GM21825 (cell line): ENCODE measurements around the gene LRRC75A.
"Not testable (repeated sequence)": the region's sequence is repeated elsewhere in the genome, so short reads cannot be mapped to it uniquely, and the experiment has no call there.

Source experiments
- ATAC-seq: cut with Tn5 transposase; IDR thresholded peaks from one replicate; pipeline ENCODE4 v1.9.1; 2021; ENCODE audit warnings: mild to moderate bottlenecking, moderate library complexity; ENCODE audit not compliant: unreplicated experiment

Gene LRRC75A

GRCh38 chr17:16455997-16456741 lies 35.8 kb downstream of the LRRC75A start:
- no peak for ATAC-seq

- ATAC-seq: no peak
Observed at GRCh38 chr17:16453493-16453851, 38.5 kb downstream of the LRRC75A start.

- not testable (repeated sequence) for ATAC-seq
Observed at GRCh38 chr17:16452268-16452667, 39.7 kb downstream of the LRRC75A start.

- no peak for ATAC-seq
Observed at GRCh38 chr17:16450028-16450427, 42.0 kb downstream of the LRRC75A start.

- no peak for ATAC-seq
Observed at GRCh38 chr17:16449121-16449570, 42.8 kb downstream of the LRRC75A start.

GRCh38 chr17:16448490-16448889 lies 43.5 kb downstream of the LRRC75A start:
- no peak for ATAC-seq

GRCh38 chr17:16447676-16448075 lies 44.3 kb downstream of the LRRC75A start:
- ATAC-seq: no peak

- ATAC-seq: no peak
Observed at GRCh38 chr17:16446338-16446983, 45.5 kb downstream of the LRRC75A start.

- ATAC-seq: no peak
Observed at GRCh38 chr17:16444258-16444886, 47.6 kb downstream of the LRRC75A start.

GRCh38 chr17:16443511-16444257 lies 48.3 kb downstream of the LRRC75A start:
- ATAC-seq: no peak

GRCh38 chr17:16442594-16443510 lies 49.1 kb downstream of the LRRC75A start:
- no peak for ATAC-seq

- ATAC-seq: no peak
Observed at GRCh38 chr17:16442141-16442540, 49.9 kb downstream of the LRRC75A start.

GRCh38 chr17:16440901-16441629 lies 50.9 kb downstream of the LRRC75A start:
- ATAC-seq: no peak

GRCh38 chr17:16440354-16440753 lies 51.6 kb downstream of the LRRC75A start:
- not testable (repeated sequence) for ATAC-seq

GRCh38 chr17:16439811-16440351 lies 52.1 kb downstream of the LRRC75A start:
- ATAC-seq: no peak

GRCh38 chr17:16439303-16439791 lies 52.6 kb downstream of the LRRC75A start:
- peak; percentile 3 for ATAC-seq

- peak; percentile 76 for ATAC-seq
Observed at GRCh38 chr17:16438557-16439302, 53.3 kb downstream of the LRRC75A start.

GRCh38 chr17:16438173-16438556 lies 53.8 kb downstream of the LRRC75A start:
- no peak for ATAC-seq
